Measurements from ENCODE around the gene IMPDH1. TPM values are rescaled to one million over a fixed set of nuclear protein-coding genes. Genes with fewer than 3 reads are reported as not detected.

Gene IMPDH1
- total RNA-seq, 1 donor from 2014 or later, result 148 TPM

GRCh38 chr7:128380483-128381106 is 29.2 kb downstream of the IMPDH1 start:
- H3K9me3 ChIP-seq, result no peaks in the 10 kb centered on the region
- H3K36me3 ChIP-seq, result no peaks in the 10 kb centered on the region
- no peak overlapping the region for H3K4me3 ChIP-seq
- no peaks in the 10 kb centered on the region for H3K4me1 ChIP-seq
- no peak overlapping the region for H3K27ac ChIP-seq
- no peak for DNase-seq (ENCODE audit: low spot score in 2 of 2)
- intact Hi-C loops (cut with DNase I), result no loop called here
- no peaks in the 10 kb centered on the region for H3K27me3 ChIP-seq
- TF ChIP-seq CTCF (IDR thresholded peaks at IDR 0.05), result no peak

- no peak for TF ChIP-seq CTCF (IDR thresholded peaks at IDR 0.05)
- Histone ChIP-seq H3K9me3 (no peaks in the 10 kb centered on the region), H3K27ac (no peak overlapping the region), H3K36me3 (no peaks in the 10 kb centered on the region), H3K27me3 (no peaks in the 10 kb centered on the region), H3K4me1 (no peaks in the 10 kb centered on the region), H3K4me3 (no peak overlapping the region)
- peak in 1 of 2 donors; percentile 49 for DNase-seq (ENCODE audit: low spot score in 2 of 2)
- intact Hi-C loops (cut with DNase I), result no loop called here
Measured at GRCh38 chr7:128379900-128380479, 29.8 kb downstream of the IMPDH1 start.

DNA sequence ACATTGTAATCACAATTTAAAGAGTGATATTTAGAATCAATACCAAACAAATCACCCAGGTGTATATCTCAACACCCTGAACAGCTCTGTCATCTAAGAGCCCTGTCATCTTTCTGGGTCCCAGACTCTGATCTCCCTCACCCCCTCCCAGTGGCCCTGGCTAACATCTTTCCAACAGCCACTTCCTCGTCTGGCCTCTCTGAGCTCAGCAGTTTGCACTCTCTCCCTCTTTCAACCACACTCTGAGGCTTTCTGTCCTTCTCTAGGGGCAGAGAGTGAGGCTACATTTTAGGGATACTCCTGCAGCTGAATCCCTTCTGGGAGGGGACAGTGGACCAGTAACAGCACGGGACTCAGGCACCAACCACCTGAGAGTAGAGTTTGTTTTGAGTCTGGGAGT is 31.1 kb downstream of the IMPDH1 start:
- intact Hi-C loops (cut with DNase I), result no loop called here
- no peak for TF ChIP-seq CTCF (IDR thresholded peaks at IDR 0.05)
- H3K27ac ChIP-seq, result no peak overlapping the region
- no peaks in the 10 kb centered on the region for H3K27me3 ChIP-seq
- no peaks in the 10 kb centered on the region for H3K4me1 ChIP-seq
- H3K36me3 ChIP-seq, result no peaks in the 10 kb centered on the region
- no peak for DNase-seq (ENCODE audit: low spot score in 2 of 2)
- no peaks in the 10 kb centered on the region for H3K9me3 ChIP-seq
- no peak overlapping the region for H3K4me3 ChIP-seq

DNA sequence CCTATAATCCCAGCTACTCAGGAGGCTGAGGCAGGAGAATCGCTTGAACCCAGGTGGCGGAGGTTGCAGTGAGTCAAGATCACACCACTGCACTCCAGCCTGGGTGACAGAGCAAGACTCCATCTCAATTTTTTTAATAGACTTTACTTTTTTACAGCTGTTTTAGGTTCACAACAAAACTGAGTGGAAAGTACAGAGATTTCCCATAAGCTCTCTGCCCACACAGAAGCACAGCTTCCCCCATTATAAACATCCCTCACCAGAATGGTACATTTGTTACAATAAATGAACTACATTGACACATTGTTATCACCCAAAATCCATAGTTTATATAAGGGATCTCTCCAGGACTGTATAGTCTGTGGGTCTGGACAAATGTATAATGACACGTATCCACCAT is 33.7 kb downstream of the IMPDH1 start:
- Histone ChIP-seq H3K27ac (no peak overlapping the region), H3K9me3 (no peaks in the 10 kb centered on the region), H3K27me3 (no peaks in the 10 kb centered on the region), H3K36me3 (no peaks in the 10 kb centered on the region), H3K4me1 (no peaks in the 10 kb centered on the region), H3K4me3 (no peak overlapping the region)
- TF ChIP-seq CTCF (IDR thresholded peaks at IDR 0.05), result no peak
- intact Hi-C loops (cut with DNase I), result no loop called here
- peak in 1 of 2 donors; percentile 19 for DNase-seq (ENCODE audit: low spot score in 2 of 2)

GRCh38 chr7:128374041-128374440 is 35.7 kb downstream of the IMPDH1 start:
- Histone ChIP-seq H3K36me3 (no peaks in the 10 kb centered on the region), H3K9me3 (no peaks in the 10 kb centered on the region), H3K4me3 (no peak overlapping the region), H3K27me3 (no peaks in the 10 kb centered on the region), H3K4me1 (no peaks in the 10 kb centered on the region), H3K27ac (no peak overlapping the region)
- no peak for DNase-seq (ENCODE audit: low spot score in 2 of 2)
- intact Hi-C loops (cut with DNase I), result no loop called here
- TF ChIP-seq CTCF (IDR thresholded peaks at IDR 0.05), result no peak
